HUES64 (cell line): ENCODE data around the gene HPCAL1.
A peak's percentile ranks its signal among the peaks of the same experiment; 100 is the strongest.

Experiments used
- H3K27ac ChIP-seq: 2 replicates; pipeline ENCODE4 v1.7.0; 2013; ENCODE audit warnings: low read depth, low read length, inconsistent platforms
- H3K27me3 ChIP-seq: 2 replicates; pipeline ENCODE4 v1.6.1; 2013; ENCODE audit warnings: mild to moderate bottlenecking, low read length; ENCODE audit not compliant: insufficient read depth
- H3K36me3 ChIP-seq: 2 replicates; pipeline ENCODE4 v1.6.1; 2013; ENCODE audit warnings: mild to moderate bottlenecking, low read length; ENCODE audit not compliant: insufficient read depth
- H3K4me1 ChIP-seq: 2 replicates; pipeline ENCODE4 v1.6.1; 2013; ENCODE audit warnings: mild to moderate bottlenecking, low read length, moderate library complexity; ENCODE audit not compliant: insufficient read depth
- H3K4me3 ChIP-seq: 2 replicates; pipeline ENCODE4 v1.5.1; 2013; ENCODE audit warnings: mild to moderate bottlenecking, low read length, moderate library complexity
- H3K9ac ChIP-seq: 2 replicates; pipeline ENCODE4 v1.6.1; 2013; ENCODE audit warnings: mild to moderate bottlenecking, low read depth, low read length
- H3K9me3 ChIP-seq: 2 replicates; pipeline ENCODE4 v1.6.1; 2013; ENCODE audit warnings: low read depth, low read length; ENCODE audit not compliant: insufficient read depth
- WGBS: fragments of 150-250, 120-280 bp; methylation state at CpG from one replicate; pipeline ENCODE4 v1.1.7; 2013; ENCODE audit warnings: missing lambda C conversion rate; 5-methylcytosine and 5-hydroxymethylcytosine counted together

The HPCAL1 gene

DNA sequence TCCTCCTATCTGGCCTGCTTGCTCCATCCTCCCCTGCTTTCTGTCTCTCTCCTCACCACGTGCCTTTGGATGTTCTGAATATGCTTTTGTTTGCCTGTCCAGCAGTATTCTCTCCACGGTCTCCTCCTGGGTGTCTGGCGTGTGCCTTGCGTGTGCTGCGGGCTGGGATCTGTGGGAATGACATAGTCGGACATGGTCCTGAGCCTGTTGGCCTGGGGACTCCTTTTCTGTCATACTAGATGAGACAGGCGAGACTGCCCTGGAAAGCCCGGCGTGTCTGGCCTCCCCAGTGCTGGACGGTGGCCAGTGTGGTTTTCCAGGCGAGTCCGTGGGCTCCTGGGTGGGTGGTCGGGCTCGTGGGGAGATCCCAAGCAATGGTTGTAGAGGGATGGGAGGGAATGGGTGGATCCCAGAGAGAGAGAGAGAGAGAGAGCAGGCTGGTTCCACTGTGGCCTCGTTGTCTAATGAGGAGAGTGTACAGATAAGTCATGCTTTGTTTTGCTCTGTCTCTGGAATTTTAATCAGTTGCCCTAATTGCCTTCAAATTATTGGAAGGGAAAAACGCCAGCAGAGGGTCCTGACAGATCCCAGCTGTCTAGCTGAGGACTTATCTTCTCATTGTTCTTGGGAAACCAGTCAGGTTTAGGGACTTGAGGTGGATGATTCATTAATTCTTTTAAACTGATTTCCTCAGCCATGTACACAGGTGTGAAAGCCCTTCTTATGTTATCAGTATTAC is 58.3 kb downstream of the HPCAL1 start:
- Histone ChIP-seq H3K9ac (no peak overlapping the region), H3K27me3 (no peaks in the 10 kb centered on the region), H3K36me3 (no peaks in the 10 kb centered on the region), H3K9me3 (no peaks in the 10 kb centered on the region), H3K4me1 (no peaks in the 10 kb centered on the region; the same call in 1 of the 2 replicates), H3K27ac (no peak overlapping the region), H3K4me3 (no peak overlapping the region)
- 91% methylated on average over 16 of the region's 16 CpGs for WGBS

DNA sequence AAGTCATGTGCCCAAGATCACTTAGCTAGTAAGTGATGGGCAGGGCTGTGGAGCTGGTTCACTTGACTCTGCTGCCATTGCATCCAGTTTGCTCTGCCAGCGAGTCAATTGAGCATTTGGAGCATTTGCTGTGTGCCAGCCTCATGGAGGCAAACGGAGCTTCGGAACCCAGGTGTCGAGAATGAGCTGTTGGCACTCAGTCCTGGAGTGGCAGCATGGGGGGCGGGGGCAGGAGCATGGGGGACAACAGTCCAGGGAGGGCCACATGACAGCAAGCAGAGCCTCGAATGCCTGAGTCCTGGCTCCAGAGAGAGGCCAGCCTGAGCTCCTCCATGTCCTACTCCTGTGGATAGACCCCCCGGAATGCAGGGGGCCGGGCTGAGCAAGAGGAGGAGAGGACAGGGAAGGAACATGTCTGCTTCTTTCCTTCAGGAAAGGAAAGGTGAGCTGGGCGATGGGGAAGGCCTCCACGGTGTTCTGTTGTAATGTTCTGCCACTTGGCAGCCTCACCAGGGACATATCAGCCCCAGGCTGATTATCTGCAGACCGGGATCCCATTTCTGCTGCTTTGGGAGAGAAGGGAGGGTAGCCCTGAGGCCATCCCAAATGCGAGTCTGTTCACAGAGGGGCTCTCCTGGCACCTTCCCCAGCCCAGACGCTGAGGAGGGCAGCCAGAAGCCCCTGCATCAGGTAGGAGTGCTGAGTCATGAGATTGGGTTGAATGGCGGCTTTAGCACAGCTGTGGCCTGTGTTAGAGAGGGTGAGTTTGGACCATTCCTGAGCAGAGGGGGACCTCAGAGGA is 59.6 kb downstream of the HPCAL1 start:
- no peak overlapping the region for H3K4me3 ChIP-seq
- no peaks in the 10 kb centered on the region for H3K27me3 ChIP-seq
- H3K9me3 ChIP-seq = no peaks in the 10 kb centered on the region
- no peaks in the 10 kb centered on the region for H3K36me3 ChIP-seq
- no peak overlapping the region for H3K9ac ChIP-seq
- H3K27ac ChIP-seq = peak overlapping the region; percentile 18; the same call in 1 of the 2 replicates
- no peaks in the 10 kb centered on the region; the same call in 1 of the 2 replicates for H3K4me1 ChIP-seq
- WGBS = 86% methylated on average over 14 of the region's 14 CpGs

DNA sequence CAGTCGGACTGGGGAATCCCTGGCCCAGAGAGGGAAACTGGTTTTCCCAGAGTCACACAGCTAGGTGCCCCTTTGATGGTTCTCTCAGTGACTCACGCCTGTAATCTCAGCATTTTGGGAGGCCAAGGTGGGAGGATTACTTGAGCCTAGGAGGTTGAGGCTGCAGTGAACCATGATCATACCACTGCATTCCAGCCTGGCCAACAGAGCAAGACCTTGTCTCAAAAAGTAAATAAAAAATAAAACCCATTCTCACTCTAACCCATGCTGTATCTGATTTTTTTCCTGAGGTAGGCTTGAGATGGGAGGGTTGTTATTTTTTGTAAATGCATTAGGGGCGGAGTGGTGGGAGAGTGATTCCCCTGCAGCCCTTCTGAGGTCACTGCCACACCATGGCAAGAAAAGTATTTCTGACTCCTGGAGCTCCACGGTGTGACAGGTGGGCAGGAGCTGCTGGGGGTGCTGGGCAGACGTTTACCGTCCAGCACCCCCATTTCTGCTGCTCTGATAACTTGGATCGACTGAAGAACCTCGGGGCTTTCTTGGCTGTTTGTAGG is 60.3 kb downstream of the HPCAL1 start:
- H3K4me1 ChIP-seq = no peaks in the 10 kb centered on the region; the same call in 1 of the 2 replicates
- WGBS = 89% methylated on average over 8 of the region's 8 CpGs
- no peaks in the 10 kb centered on the region for H3K27me3 ChIP-seq
- no peak overlapping the region for H3K9ac ChIP-seq
- no peaks in the 10 kb centered on the region for H3K36me3 ChIP-seq
- H3K9me3 ChIP-seq = no peaks in the 10 kb centered on the region
- no peak overlapping the region for H3K27ac ChIP-seq
- no peak overlapping the region for H3K4me3 ChIP-seq

DNA sequence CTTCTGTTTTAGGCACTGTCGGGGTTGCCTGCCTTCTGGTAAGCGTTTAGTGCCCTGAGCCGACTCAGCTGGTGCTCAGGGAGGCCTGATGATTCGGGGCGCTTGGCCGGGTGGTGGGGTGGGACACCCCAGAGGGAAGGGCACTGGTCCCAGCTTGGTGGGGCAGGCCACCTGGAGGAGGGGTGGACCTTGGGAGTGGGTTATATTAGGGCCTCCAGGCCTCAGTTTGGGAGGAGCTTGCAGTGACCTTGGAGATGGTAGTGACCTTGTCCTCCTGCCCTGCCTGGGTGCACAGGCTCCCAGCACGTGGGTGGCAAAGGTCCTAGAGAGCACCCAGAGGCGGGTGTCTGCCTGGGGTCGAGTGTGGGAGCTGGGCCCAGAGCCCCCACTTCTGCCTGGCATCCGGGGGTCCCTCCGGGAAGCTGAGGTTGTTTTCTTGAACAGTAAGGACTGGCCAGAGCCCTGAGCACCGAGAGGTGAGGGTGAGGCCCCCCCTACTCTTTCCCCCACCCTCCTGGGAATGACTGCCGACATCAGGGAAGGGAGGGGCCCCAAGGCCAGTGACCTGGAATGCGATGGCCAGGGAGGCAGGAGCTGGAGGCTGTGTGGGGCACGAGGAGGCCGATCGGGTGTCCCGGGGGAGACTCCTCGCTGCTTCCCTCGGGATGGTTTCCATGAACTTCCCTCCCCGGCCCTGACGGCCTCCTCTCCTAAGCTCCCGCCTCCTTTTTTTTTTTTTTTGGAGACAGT is 61.3 kb downstream of the HPCAL1 start:
- no peak overlapping the region for H3K4me3 ChIP-seq
- WGBS = 91% methylated on average over 22 of the region's 23 CpGs

DNA sequence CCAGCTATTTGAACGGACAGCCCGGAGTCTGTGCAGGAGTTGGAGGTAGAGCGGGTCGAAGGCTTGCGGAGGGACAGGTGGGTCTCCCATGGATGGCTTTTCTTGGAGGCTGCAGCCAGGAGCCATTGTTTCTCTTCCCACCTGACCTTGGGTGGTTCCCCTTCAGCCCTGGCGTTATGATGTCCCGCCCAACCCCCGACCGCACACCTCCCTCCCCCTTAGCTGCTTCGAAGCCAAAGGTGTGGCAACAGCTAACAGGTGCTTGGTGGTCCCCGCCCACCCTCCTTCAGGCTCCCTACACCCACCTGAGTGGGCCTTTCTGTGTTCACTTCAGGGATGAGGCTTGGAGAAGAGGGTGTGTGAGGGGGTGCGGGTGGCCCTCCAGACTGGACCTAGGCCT is 62.7 kb downstream of the HPCAL1 start:
- H3K4me1 ChIP-seq = no peaks in the 10 kb centered on the region; the same call in 1 of the 2 replicates
- H3K27me3 ChIP-seq = no peaks in the 10 kb centered on the region
- no peaks in the 10 kb centered on the region for H3K9me3 ChIP-seq
- 93% methylated on average over 12 of the region's 12 CpGs for WGBS
- no peak overlapping the region for H3K27ac ChIP-seq
- no peaks in the 10 kb centered on the region for H3K36me3 ChIP-seq
- H3K9ac ChIP-seq = no peak overlapping the region
- H3K4me3 ChIP-seq = no peak overlapping the region

More for the DNA sequence above, 61.3 kb downstream of the HPCAL1 start:
- no peaks in the 10 kb centered on the region for H3K9me3 ChIP-seq
- H3K4me1 ChIP-seq = no peaks in the 10 kb centered on the region; the same call in 1 of the 2 replicates
- H3K36me3 ChIP-seq = no peaks in the 10 kb centered on the region
- no peak overlapping the region for H3K9ac ChIP-seq
- no peaks in the 10 kb centered on the region for H3K27me3 ChIP-seq
- H3K27ac ChIP-seq = no peak overlapping the region

DNA sequence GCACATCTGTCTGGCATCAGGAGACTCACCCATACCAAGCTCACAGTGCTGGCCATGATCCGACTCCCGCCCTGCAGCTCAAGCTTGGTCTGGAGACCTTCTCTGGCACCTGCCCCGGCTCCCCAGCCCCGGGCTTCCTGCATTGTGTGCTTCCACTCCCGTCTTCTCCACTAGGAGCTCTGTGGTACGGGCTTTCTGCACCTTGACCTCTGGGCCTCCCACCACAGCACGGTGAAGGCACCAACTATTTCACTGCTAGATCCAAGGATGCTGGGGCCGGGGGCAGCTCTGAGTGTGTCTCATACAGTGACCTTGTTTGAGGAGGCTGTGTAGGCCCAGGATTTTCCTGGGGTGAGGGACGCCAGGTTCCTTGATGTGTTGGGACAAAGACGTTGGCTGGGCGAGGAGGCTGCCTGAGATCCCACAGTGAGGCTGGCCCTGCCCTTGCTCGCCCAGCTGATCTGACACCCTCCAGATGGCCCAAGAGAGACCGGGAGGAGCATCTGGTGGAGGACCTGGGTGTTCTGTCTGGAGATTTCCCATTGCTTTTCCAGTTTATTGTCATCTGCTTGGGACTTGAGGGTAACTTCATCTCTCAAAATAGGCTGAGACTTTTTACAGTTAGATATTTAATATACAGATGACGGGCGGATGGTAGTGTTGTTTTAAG is 64.0 kb downstream of the HPCAL1 start:
- no peak overlapping the region for H3K9ac ChIP-seq
- peaks cover 3% of the 10 kb centered on the region; the same call in 1 of the 2 replicates for H3K4me1 ChIP-seq
- no peaks in the 10 kb centered on the region for H3K36me3 ChIP-seq
- no peak overlapping the region for H3K27ac ChIP-seq
- H3K4me3 ChIP-seq = no peak overlapping the region
- WGBS = 88% methylated on average over 15 of the region's 15 CpGs
- H3K27me3 ChIP-seq = no peaks in the 10 kb centered on the region
- H3K9me3 ChIP-seq = no peaks in the 10 kb centered on the region

DNA sequence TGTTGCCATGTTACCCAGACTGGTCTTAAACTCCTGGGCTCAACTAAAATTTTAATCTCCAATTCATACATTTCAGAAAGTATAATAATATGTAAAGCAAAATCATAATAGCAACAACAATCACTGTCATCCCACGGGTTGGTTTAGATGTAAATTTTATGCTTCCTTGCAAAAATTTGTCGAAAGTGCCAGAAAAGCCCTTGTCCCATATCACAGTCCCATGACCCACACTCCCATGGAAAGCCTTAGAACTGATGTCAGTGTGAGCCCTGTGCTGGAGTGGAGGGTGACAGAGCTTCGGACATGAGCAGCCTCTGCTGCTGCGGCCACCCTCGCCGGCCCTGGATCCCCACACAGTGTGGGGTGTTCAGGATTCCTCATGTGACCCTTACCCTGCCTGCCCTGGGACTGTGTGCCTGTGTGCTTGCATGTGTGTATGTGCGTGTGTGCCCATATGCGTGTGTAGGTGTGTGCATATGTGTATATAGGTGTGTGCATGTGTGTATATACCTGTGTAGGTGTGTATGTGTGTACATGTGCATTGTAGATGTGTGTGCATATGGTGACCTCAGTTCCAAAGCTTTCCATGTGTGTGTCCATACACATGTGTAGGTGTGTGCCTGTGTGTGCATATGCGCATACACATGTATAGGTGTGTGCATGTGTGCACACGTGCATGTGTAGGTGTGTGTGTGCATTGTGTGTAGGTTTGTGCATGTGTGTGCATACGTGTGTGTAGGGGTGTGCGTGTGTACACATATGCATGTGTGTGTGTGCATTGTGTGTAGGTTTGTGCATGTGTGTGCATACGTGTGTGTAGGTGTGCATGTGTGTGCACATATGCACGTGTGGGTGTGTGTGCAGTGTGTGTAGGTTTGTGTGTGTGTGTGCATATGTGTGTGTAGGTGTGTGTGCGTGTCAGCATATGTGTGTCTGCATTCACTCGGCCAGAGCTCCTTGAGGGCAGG is 65.1 kb downstream of the HPCAL1 start:
- Histone ChIP-seq H3K4me1 (peaks cover 5% of the 10 kb centered on the region; the same call in 1 of the 2 replicates), H3K9me3 (no peaks in the 10 kb centered on the region)
- 95% methylated on average over 16 of the region's 16 CpGs for WGBS

DNA sequence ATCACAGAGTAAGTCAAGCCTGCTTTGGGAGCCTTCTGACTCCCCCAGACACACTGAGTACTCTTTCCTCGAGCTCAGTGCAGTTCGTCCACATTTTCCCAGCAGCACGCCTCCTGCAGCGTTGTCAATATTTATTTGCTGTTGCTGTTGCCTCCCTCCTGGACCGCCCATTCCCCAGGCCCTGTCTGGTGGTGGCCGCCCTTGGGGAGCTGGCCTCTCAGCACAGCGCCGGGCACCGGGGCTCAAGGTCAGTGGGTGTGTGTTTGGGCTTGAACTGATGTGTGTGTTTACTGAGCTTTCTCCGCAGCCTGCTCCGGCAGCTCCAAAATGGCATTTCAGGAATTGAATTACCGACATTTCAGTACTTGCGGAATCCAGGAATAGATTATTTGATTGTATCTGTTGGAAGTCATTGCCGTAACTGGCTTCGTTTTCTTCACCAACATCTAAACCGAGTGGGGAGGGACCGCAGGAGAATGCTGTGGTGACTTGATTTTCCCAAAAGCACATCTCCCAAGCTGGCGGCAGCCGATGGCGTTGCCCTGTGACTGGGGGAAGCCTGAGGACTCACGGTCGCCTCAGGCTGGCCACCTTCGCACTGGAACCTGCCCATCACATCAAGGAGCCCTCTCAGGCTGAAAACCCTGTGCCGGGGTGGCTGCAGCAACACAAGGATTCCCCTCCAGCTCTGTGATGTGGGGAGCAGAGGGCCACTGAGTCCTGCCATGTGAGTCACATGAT is 66.0 kb downstream of the HPCAL1 start:
- Histone ChIP-seq H3K27ac (no peak overlapping the region), H3K36me3 (no peaks in the 10 kb centered on the region), H3K4me3 (no peak overlapping the region), H3K27me3 (no peaks in the 10 kb centered on the region), H3K9ac (no peak overlapping the region), H3K9me3 (no peaks in the 10 kb centered on the region), H3K4me1 (peaks cover 5% of the 10 kb centered on the region; the same call in 1 of the 2 replicates)
- 95% methylated on average over 24 of the region's 24 CpGs for WGBS

More for the DNA sequence above, 65.1 kb downstream of the HPCAL1 start:
- H3K27ac ChIP-seq = no peak overlapping the region
- no peak overlapping the region for H3K4me3 ChIP-seq
- no peaks in the 10 kb centered on the region for H3K27me3 ChIP-seq
- no peak overlapping the region for H3K9ac ChIP-seq
- H3K36me3 ChIP-seq = no peaks in the 10 kb centered on the region
